Small intestine (tissue), 7 donors: Measurements from ENCODE around the gene MYEOV. TPM values are rescaled to one million over a fixed set of nuclear protein-coding genes. Genes with fewer than 3 reads are reported as not detected.

ENCODE experiments used
- DNase-seq, 2 donors: peaks; one replicate each; pipeline versions ENCODE4 v3.0.0 to v3.0.0-alpha.2; 2013
- FAIRE-seq: peaks from 2 replicates; lab custom pipeline; 2012; peaks lifted over from hg19 to GRCh38; lab: Jason Lieb, UNC
- H3K27ac ChIP-seq, 3 donors: one replicate each; pipeline ENCODE4 v1.5.1; 2013; ENCODE audit warnings: low read length in 2 of 3, mild to moderate bottlenecking in 2 of 3, control low read depth in 1 of 3, inconsistent platforms in 1 of 3, low read depth in 1 of 3, moderate library complexity in 1 of 3
- H3K27me3 ChIP-seq, 3 donors: one replicate each; pipeline ENCODE4 v1.6.1; 2013; ENCODE audit warnings: low read length in 3 of 3, inconsistent platforms in 1 of 3; ENCODE audit not compliant: control insufficient read depth in 3 of 3, insufficient read depth in 3 of 3
- H3K36me3 ChIP-seq, 3 donors: one replicate each; pipeline ENCODE4 v1.6.1; 2013; ENCODE audit warnings: low read length in 3 of 3, inconsistent platforms in 1 of 3, low read depth in 1 of 3, mild to moderate bottlenecking in 1 of 3, moderate library complexity in 1 of 3; ENCODE audit not compliant: control insufficient read depth in 3 of 3, insufficient read depth in 2 of 3
- H3K4me1 ChIP-seq, 3 donors: one replicate each; pipeline ENCODE4 v1.6.1; 2013; ENCODE audit warnings: low read length in 2 of 3, inconsistent platforms in 1 of 3, low read depth in 1 of 3, mild to moderate bottlenecking in 1 of 3, moderate library complexity in 1 of 3; ENCODE audit not compliant: control insufficient read depth in 3 of 3, insufficient read depth in 2 of 3
- H3K4me3 ChIP-seq, 3 donors: one replicate each; pipeline ENCODE4 v1.5.1; 2013; ENCODE audit warnings: low read length in 3 of 3, control low read depth in 1 of 3, inconsistent platforms in 1 of 3, low read depth in 1 of 3, mild to moderate bottlenecking in 1 of 3, moderate library complexity in 1 of 3
- H3K9me3 ChIP-seq, 2 donors: one replicate each; pipeline ENCODE4 v1.6.1; 2013; ENCODE audit warnings: low read depth in 1 of 2, low read length in 1 of 2; ENCODE audit not compliant: control insufficient read depth in 2 of 2, insufficient read depth in 1 of 2
- WGBS, 3 donors: extraction: QIAGEN DNeasy Blood & Tissue Kit; methylation state at CpG; one replicate each; pipeline ENCODE4 v1.1.7; 2013; 5-methylcytosine and 5-hydroxymethylcytosine counted together
- polyA plus RNA-seq, 4 donors: library from polyadenylated mRNA; stranded (reverse) in 3 of 4; unstranded in 1 of 4; fragments of 200-250 nt in 3 of 4; fragments of 120-200 nt in 1 of 4; gene quantifications; one replicate each; pipeline versions ENCODE4 v1.2.1 to v1.2.3, GENCODE V29; 2013
- donor health status: healthy with polysubstance abuse.
- donor health status: control.
- donor health status: control.
- donor health status: Bipolar disorder and iron deficiency.
- donor health status: healthy.

Gene MYEOV
- polyA plus RNA-seq, 4 donors, result 0.12 to 3.6 (median 1.6) TPM

DNA sequence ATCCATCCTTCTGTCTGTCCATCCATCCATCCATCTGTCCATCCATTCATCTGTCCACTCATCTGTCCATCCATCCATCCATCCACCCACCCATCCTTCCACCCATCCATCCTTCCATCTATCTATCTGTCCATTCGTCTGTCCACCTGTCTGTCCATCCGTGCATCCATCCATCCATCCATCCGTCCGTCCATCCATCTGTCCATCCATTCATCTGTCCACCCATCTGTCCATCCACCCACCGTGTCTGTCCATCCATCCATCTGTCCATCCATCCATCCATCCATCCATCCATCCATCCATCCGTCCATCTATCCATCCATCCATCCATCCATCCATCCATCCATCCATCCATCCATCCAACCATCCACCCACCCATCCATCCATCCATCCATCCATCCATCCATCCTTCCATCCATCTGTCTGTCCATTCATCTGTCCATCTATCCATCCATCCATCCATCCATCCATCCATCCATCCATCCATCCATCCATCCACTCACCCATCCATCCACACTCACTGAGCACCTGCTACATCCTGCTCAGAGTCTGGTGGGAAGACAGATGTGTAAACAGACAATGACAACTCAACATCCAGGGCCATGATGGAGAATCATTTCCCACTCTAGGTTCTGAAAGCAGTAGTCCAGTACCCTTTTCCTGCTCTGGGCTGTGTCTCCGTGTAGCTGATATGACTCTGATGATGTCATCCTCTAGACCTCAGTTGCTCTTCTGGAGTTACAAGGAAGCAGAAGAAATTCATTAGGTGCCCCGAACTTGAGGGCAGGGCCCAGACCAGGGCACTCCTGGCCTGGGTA lies 30.8 kb upstream of the MYEOV start:
- no peaks in the 10 kb centered on the region for H3K27me3 ChIP-seq
- H3K36me3 ChIP-seq, result no peaks in the 10 kb centered on the region
- DNase-seq, result no peak
- H3K27ac ChIP-seq, result no peak overlapping the region
- H3K4me3 ChIP-seq, result no peak overlapping the region
- no peaks in the 10 kb centered on the region for H3K9me3 ChIP-seq
- FAIRE-seq, result no peak
- 69 to 75% (median 71%) methylated on average over 7 of the region's 8 CpGs for WGBS, 3 donors
- no peaks in the 10 kb centered on the region for H3K4me1 ChIP-seq

DNA sequence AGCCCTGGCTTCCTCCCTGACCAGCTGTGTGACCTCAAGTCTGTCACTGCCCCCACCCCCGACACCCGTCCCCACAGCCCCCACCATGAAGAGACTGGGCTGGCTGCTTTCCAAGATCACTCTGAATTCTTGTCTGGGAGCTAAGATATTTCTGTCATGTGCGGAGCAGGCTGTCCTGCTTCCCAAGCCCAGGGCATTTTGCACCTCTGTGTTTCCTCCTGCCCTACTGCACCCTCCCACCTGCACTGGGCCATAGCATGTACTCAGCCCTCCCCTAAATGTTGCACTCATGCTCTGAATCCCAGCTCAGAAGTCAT lies 30.3 kb upstream of the MYEOV start:
- Histone ChIP-seq H3K9me3 (no peaks in the 10 kb centered on the region), H3K27ac (no peak overlapping the region), H3K4me1 (no peaks in the 10 kb centered on the region), H3K4me3 (no peak overlapping the region), H3K36me3 (no peaks in the 10 kb centered on the region), H3K27me3 (no peaks in the 10 kb centered on the region)
- DNase-seq, result no peak
- FAIRE-seq, result no peak
- 64 to 76% (median 67%) methylated on average over 3 of the region's 3 CpGs for WGBS, 3 donors

DNA sequence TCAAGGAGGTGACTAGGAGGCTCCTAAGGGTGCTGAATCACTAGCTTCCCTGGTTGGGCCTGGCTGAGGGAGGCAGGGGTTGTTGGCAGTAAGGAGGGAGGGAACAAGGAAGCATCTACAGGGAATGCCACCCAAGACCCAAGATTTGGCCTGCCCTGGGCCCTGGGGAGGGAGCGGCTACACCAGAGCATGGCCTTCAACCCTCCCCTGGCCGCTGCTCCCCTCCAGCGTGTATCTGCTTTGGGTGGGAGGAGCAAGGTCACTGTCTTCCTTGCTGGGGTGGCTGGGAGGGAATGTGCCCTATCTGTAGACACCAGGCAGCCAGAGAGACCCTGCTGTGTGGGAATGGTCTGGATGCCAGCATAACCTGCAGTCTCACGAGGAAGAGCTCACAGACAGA lies 29.5 kb upstream of the MYEOV start:
- FAIRE-seq (no peak), DNase-seq (no peak)
- Histone ChIP-seq H3K4me1 (no peaks in the 10 kb centered on the region), H3K27me3 (no peaks in the 10 kb centered on the region), H3K27ac (no peak overlapping the region), H3K36me3 (no peaks in the 10 kb centered on the region), H3K4me3 (no peak overlapping the region), H3K9me3 (no peaks in the 10 kb centered on the region)
- WGBS, 3 donors, result 86 to 88% (median 87%) methylated on average over 4 of the region's 4 CpGs

DNA sequence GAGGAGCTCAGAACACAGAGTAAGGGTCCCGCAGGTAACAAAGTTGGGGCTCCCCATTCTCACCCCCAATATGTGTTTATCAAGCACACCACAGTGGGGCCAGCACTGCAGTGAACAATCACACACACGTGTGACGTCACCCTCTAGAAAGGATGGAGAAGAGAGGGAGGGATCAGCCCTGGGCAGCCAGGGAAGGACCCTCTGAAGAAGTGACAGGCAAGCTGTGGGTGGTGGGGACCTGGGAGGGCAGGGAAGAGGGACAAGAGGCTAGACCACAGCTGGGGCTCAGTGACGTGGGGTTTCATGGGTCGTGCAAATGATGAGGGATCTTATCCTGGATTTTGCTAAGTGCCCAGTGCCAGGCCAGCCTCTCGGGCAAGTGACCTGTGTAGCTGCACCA lies 28.7 kb upstream of the MYEOV start:
- no peaks in the 10 kb centered on the region for H3K9me3 ChIP-seq
- no peaks in the 10 kb centered on the region for H3K36me3 ChIP-seq
- H3K27me3 ChIP-seq, result no peaks in the 10 kb centered on the region
- WGBS, 3 donors, result 90 to 96% (median 95%) methylated on average over 6 of the region's 6 CpGs
- no peak for DNase-seq
- no peak overlapping the region for H3K4me3 ChIP-seq
- no peak for FAIRE-seq
- H3K27ac ChIP-seq, result no peak overlapping the region
- no peaks in the 10 kb centered on the region for H3K4me1 ChIP-seq

DNA sequence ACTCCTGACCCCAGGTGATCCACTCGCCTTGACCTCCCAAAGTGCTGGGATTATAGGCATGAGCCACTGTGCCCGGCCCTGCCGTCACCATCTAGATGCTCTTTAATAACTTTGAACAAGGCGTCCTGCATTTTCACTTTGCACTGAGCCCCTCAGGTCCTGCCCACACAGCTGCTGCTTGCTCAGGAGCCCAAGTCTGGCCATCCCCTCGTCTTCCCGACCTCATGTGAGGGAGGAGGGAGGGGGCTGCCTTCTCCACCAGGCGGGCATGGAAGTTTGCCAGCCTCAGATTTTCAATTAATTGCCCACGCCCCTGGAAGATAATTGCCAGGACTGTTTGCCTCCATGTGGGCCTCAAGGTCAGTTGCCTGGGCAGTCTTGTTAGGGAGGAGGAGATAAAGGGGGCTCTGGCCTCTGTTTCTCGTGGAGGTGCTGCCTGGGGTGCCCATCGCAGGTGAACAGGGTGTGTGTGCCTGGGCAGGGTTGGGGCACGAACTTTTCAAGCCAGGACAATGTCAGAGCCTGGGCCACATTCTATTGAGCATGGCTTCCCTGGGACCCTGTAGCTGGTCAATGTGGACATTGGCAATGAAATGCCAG lies 27.9 kb upstream of the MYEOV start:
- Histone ChIP-seq H3K27ac (no peak overlapping the region), H3K4me3 (no peak overlapping the region), H3K9me3 (no peaks in the 10 kb centered on the region), H3K4me1 (no peaks in the 10 kb centered on the region), H3K36me3 (no peaks in the 10 kb centered on the region), H3K27me3 (no peaks in the 10 kb centered on the region)
- no peak for DNase-seq
- 50 to 78% (median 61%) methylated on average over 11 of the region's 11 CpGs for WGBS, 3 donors
- FAIRE-seq, result no peak

DNA sequence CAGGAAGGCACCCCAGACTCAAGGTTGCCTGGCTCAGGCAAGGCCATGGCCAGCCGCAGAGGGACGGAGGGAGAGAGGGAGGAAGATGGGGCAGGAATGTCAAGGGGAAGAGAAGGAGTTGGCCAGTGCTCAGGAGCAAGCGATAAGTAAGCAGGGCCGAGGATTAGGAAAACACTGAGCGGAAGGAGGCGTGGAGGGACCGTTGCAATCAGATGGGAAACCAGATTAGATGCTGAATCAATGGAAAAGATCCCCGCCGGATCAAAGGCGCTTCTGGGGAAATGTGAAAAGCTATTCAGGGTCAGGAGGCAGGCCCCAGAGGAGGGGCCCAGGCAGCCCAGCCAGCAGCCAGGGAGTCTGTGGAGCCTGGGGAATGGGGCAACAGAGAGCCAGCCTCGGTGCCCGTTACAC lies 26.6 kb upstream of the MYEOV start:
- Histone ChIP-seq H3K9me3 (no peaks in the 10 kb centered on the region), H3K4me1 (no peaks in the 10 kb centered on the region), H3K27ac (no peak overlapping the region), H3K4me3 (no peak overlapping the region), H3K27me3 (no peaks in the 10 kb centered on the region), H3K36me3 (no peaks in the 10 kb centered on the region)
- 71 to 81% (median 75%) methylated on average over 10 to 12 of the region's 12 CpGs for WGBS, 3 donors
- DNase-seq (no peak), FAIRE-seq (no peak)

DNA sequence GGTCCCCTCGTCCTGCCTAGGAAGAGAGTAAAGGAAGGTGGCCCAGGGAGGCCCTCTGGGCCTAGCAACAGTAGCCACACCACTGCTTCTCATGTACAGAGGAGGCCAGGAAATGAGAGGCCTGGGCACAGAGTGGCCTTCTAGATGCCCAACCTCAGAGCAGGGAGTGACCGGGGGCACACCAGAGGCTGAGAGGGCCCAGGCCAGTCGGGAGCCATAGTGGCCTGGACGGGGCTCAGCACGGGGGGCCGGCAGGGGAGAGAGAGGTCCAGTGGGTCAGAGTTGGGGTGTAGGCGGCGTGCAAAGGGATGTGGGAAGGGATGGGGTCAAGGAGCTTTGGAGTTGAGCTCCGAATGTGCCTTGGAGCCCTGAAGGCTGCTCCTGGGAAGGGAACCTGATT lies 25.0 kb upstream of the MYEOV start:
- H3K4me3 ChIP-seq, result no peak overlapping the region
- no peaks in the 10 kb centered on the region for H3K9me3 ChIP-seq
- H3K4me1 ChIP-seq, result peaks cover 0 to 14% (median 0%) of the 10 kb centered on the region in 3 donors
- no peak for FAIRE-seq
- 89 to 92% (median 92%) methylated on average over 9 of the region's 9 CpGs for WGBS, 3 donors
- DNase-seq, result no peak
- no peak overlapping the region for H3K27ac ChIP-seq
- H3K27me3 ChIP-seq, result no peaks in the 10 kb centered on the region
- H3K36me3 ChIP-seq, result no peaks in the 10 kb centered on the region

DNA sequence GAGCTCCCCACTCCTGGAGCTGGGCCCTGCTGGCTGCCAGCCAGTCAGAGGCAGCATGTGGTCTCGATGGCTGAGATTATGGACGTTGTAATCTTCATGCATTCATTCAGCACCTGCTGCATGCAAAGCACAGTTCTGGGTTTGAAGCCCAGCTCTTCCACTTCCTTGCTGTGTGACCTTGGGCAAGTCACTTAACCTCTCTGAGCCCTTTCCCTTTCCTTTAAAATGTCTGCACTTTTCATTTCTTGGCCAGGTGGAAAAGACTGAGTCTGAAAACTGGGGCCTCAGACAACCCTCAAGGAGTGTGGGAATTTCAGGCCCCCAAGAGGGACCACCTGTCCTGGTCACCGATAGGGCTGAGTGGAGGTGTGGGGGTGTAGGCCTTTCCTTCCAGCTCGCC lies 24.6 kb upstream of the MYEOV start:
- Histone ChIP-seq H3K27me3 (no peaks in the 10 kb centered on the region), H3K36me3 (no peaks in the 10 kb centered on the region), H3K4me3 (no peak overlapping the region), H3K9me3 (no peaks in the 10 kb centered on the region), H3K27ac (no peak overlapping the region), H3K4me1 (peaks cover 0 to 19% (median 0%) of the 10 kb centered on the region in 3 donors)
- FAIRE-seq (no peak), DNase-seq (no peak)
- WGBS, 3 donors, result 65 to 71% (median 68%) methylated on average over 4 of the region's 4 CpGs
